DMS 273 (cell line): Measurements from ENCODE around the gene CRISPLD2.

ENCODE experiments used
- DNase-seq: peaks from one replicate; lab custom pipeline; 2025; ENCODE audit not compliant: unreplicated experiment; lab: John Stamatoyannopoulos, UW

The CRISPLD2 gene

GRCh38 chr16:84881702-84882521 is 62.1 kb downstream of the CRISPLD2 start:
- no peak for DNase-seq

- no peak for DNase-seq
Observed at GRCh38 chr16:84883301-84883700, 63.5 kb downstream of the CRISPLD2 start.

GRCh38 chr16:84884246-84884595 is 64.4 kb downstream of the CRISPLD2 start:
- DNase-seq: no peak

- DNase-seq: no peak
Observed at GRCh38 chr16:84884596-84885341, 65.0 kb downstream of the CRISPLD2 start.

- no peak for DNase-seq
Observed at GRCh38 chr16:84885342-84885910, 65.6 kb downstream of the CRISPLD2 start.

- no peak for DNase-seq
Observed at GRCh38 chr16:84886497-84887090, 66.8 kb downstream of the CRISPLD2 start.

GRCh38 chr16:84887207-84887606 is 67.4 kb downstream of the CRISPLD2 start:
- no peak for DNase-seq

- DNase-seq: no peak
Observed at GRCh38 chr16:84888450-84888849, 68.7 kb downstream of the CRISPLD2 start.

GRCh38 chr16:84889066-84889465 is 69.3 kb downstream of the CRISPLD2 start:
- DNase-seq: no peak

- no peak for DNase-seq
Observed at GRCh38 chr16:84890427-84890826, 70.6 kb downstream of the CRISPLD2 start.

GRCh38 chr16:84891149-84891795 is 71.5 kb downstream of the CRISPLD2 start:
- DNase-seq: no peak

GRCh38 chr16:84892097-84892496 is 72.3 kb downstream of the CRISPLD2 start:
- no peak for DNase-seq

GRCh38 chr16:84893467-84893848 is 73.7 kb downstream of the CRISPLD2 start:
- no peak for DNase-seq

- DNase-seq: no peak
Observed at GRCh38 chr16:84893849-84894599, 74.2 kb downstream of the CRISPLD2 start.

GRCh38 chr16:84895016-84895415 is 75.2 kb downstream of the CRISPLD2 start:
- no peak for DNase-seq

- DNase-seq: no peak
Observed at GRCh38 chr16:84896847-84897246, 77.1 kb downstream of the CRISPLD2 start.

- DNase-seq: no peak
Observed at GRCh38 chr16:84897911-84898377, 78.2 kb downstream of the CRISPLD2 start.

GRCh38 chr16:84898447-84898846 is 78.7 kb downstream of the CRISPLD2 start:
- DNase-seq: no peak

GRCh38 chr16:84899414-84899813 is 79.6 kb downstream of the CRISPLD2 start:
- DNase-seq: no peak

GRCh38 chr16:84905965-84906460 is 86.2 kb downstream of the CRISPLD2 start:
- DNase-seq: no peak
